CD14-positive monocyte (primary cell): Measurements from ENCODE around the gene CAMTA1. TPM values are rescaled to one million over a fixed set of nuclear protein-coding genes. Genes with fewer than 3 reads are reported as not detected.
"Not testable (repeated sequence)": the region's sequence is repeated elsewhere in the genome, so short reads cannot be mapped to it uniquely, and the experiment has no call there.

Source experiments
- DNase-seq, 3 donors: peaks; one replicate each; pipeline ENCODE4 v3.0.0-alpha.2; 2011 to 2022
- H2AFZ ChIP-seq: 2 replicates; pipeline ENCODE4 v1.6.0; 2012; ENCODE audit warnings: mild to moderate bottlenecking, low read depth, low read length, inconsistent platforms; ENCODE audit not compliant: insufficient read depth, poor library complexity, severe bottlenecking
- H3K27ac ChIP-seq, 2 donors: 1 replicate in 1 of 2; 2 replicates in 1 of 2; pipeline ENCODE4 v1.5.1; 2012 to 2013; ENCODE audit warnings: low read length in 2 of 2, control low read depth in 1 of 2, inconsistent platforms in 1 of 2, low read depth in 1 of 2, mild to moderate bottlenecking in 1 of 2
- H3K27me3 ChIP-seq, 2 donors: one replicate each; pipeline versions ENCODE4 v1.6.0 to v1.6.1; 2011 to 2013; ENCODE audit warnings: low read length in 2 of 2; ENCODE audit not compliant: control insufficient read depth in 2 of 2, insufficient read depth in 2 of 2
- H3K36me3 ChIP-seq, 2 donors: replicated peaks in 1 of 2; 1 replicate in 1 of 2; 2 replicates in 1 of 2; pipeline versions ENCODE4 v1.5.1 to v1.6.1; 2012 to 2013; ENCODE audit warnings: low read length in 2 of 2, control low read depth in 1 of 2, inconsistent platforms in 1 of 2, mild to moderate bottlenecking in 1 of 2; ENCODE audit not compliant: insufficient read depth in 2 of 2, control insufficient read depth in 1 of 2
- H3K4me1 ChIP-seq, 2 donors: 1 replicate in 1 of 2; 2 replicates in 1 of 2; pipeline versions ENCODE4 v1.5.1 to v1.6.1; 2012 to 2013; ENCODE audit warnings: low read length in 2 of 2, control low read depth in 1 of 2, inconsistent platforms in 1 of 2, mild to moderate bottlenecking in 1 of 2, moderate library complexity in 1 of 2; ENCODE audit not compliant: insufficient read depth in 2 of 2, control insufficient read depth in 1 of 2
- H3K4me2 ChIP-seq: replicated peaks from 2 replicates; pipeline ENCODE3; 2012; ENCODE audit warnings: low read length, moderate library complexity, mild to moderate bottlenecking; ENCODE audit not compliant: poor library complexity, severe bottlenecking; ENCODE audit errors: extremely low read depth
- H3K4me3 ChIP-seq, 3 experiments: fragments of 200-600 bp in 1 of 3; sonication (generic) in 1 of 3; replicated peaks in 1 of 3; 1 replicate in 2 of 3; 2 replicates in 1 of 3; pipeline ENCODE4 v1.5.1; 2011 to 2013; ENCODE audit warnings: low read length in 3 of 3, mild to moderate bottlenecking in 3 of 3, control low read depth in 2 of 3, low read depth in 2 of 3, inconsistent platforms in 1 of 3, moderate library complexity in 1 of 3
- H3K79me2 ChIP-seq: 2 replicates; pipeline ENCODE4 v1.6.0; 2012; ENCODE audit warnings: mild to moderate bottlenecking, control low read depth, inconsistent platforms, low read length, moderate library complexity; ENCODE audit not compliant: insufficient read depth
- H3K9ac ChIP-seq: 2 replicates; pipeline ENCODE4 v1.6.0; 2017; ENCODE audit warnings: low read length, mild to moderate bottlenecking; ENCODE audit not compliant: insufficient read depth, poor library complexity, severe bottlenecking
- H3K9me3 ChIP-seq, 2 donors: replicated peaks in 1 of 2; 1 replicate in 1 of 2; 2 replicates in 1 of 2; pipeline versions ENCODE4 v1.5.1 to v1.6.1; 2012 to 2013; ENCODE audit warnings: low read length in 2 of 2, control low read depth in 1 of 2; ENCODE audit not compliant: control insufficient read depth in 1 of 2, insufficient read depth in 1 of 2
- H4K20me1 ChIP-seq: 2 replicates; pipeline ENCODE4 v1.6.0; 2012; ENCODE audit warnings: mild to moderate bottlenecking, low read length, control low read depth, moderate library complexity; ENCODE audit not compliant: insufficient read depth
- H3K27ac Mint-ChIP-seq, 7 donors: one replicate each; pipeline ENCODE4 v1.8.0; 2020; ENCODE audit warnings: mild to moderate bottlenecking in 7 of 7, mixed read lengths in 7 of 7, moderate library complexity in 6 of 7, inconsistent platforms in 2 of 7
- H3K27me3 Mint-ChIP-seq, 3 donors: one replicate each; pipeline ENCODE4 v1.8.0; 2021 to 2022; ENCODE audit warnings: low read depth in 3 of 3, mild to moderate bottlenecking in 3 of 3, mixed read lengths in 3 of 3, moderate library complexity in 3 of 3, inconsistent platforms in 1 of 3
- H3K36me3 Mint-ChIP-seq, 2 donors: one replicate each; pipeline ENCODE4 v1.8.0; 2020; ENCODE audit warnings: mixed read lengths in 2 of 2, inconsistent platforms in 1 of 2, mild to moderate bottlenecking in 1 of 2
- H3K4me1 Mint-ChIP-seq: one replicate; pipeline ENCODE4 v1.8.0; 2020; ENCODE audit warnings: mild to moderate bottlenecking, mixed read lengths
- H3K4me3 Mint-ChIP-seq, 2 donors: one replicate each; pipeline ENCODE4 v1.8.0; 2020; ENCODE audit warnings: mild to moderate bottlenecking in 2 of 2, mixed read lengths in 2 of 2, moderate library complexity in 1 of 2
- H3K9me3 Mint-ChIP-seq, 7 donors: one replicate each; pipeline ENCODE4 v1.8.0; 2020 to 2022; ENCODE audit warnings: mixed read lengths in 7 of 7, mild to moderate bottlenecking in 6 of 7, moderate library complexity in 6 of 7, inconsistent platforms in 2 of 7
- WGBS: methylation state at CpG from one replicate; pipeline ENCODE4 v1.1.5; 2013; ENCODE audit warnings: missing lambda C conversion rate; ENCODE audit not compliant: insufficient coverage; 5-methylcytosine and 5-hydroxymethylcytosine counted together
- intact Hi-C, 2 donors: fragments of 100-400 bp; cut with micrococcal nuclease; formaldehyde crosslinking; loops; one replicate each; pipeline versions ENCODE4 v1.15.0 to v1.15.1; 2023
- polyA plus RNA-seq, 3 donors: library from polyadenylated mRNA; depleted of rRNA in 1 of 3; unstranded in 2 of 3; stranded (reverse) in 1 of 3; fragments of 300-500 nt in 2 of 3; fragments of >200 nt in 1 of 3; fragmentation: Illumina TruSeq in 2 of 3; gene quantifications; 1 replicate in 2 of 3; 2 replicates in 1 of 3; pipeline ENCODE4 v1.2.3, GENCODE V29; 2012 to 2021
- TF ChIP-seq, protein P1 (sequence below): fragments of 200-600 bp; IDR thresholded peaks from one replicate; pipeline ENCODE4 v1.8.0; 2022; ENCODE audit warnings: antibody characterized with exemption, mild to moderate bottlenecking

Gene CAMTA1
- polyA plus RNA-seq, 3 donors: 52.0 to 89.6 (median 78.3) TPM

DNA sequence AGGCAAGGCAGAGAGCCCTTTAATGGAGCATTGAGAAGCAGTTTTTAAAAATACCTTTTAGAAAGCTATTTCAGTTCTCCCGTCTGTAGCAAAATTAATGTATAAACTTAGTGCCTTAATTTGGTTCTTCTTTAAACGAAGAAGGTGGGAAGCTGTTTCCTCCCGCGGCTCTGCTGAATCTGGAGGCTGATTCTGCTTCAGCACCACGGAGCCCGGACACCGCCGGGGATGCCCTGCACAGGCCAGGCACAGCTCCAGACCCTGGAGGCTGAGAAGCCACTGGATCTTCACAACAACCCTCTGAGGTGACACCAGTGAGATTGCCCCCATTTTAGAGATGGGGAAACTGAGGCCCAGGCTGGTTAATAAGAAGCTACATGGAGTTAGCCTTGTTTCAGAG, 810.1 kb downstream of the CAMTA1 start:
- Histone ChIP-seq H3K79me2 (no peaks in the 10 kb centered on the region), H2AFZ (no peak overlapping the region), H3K4me2 (no peak overlapping the region), H3K4me1 (no peaks in the 10 kb centered on the region), H4K20me1 (no peaks in the 10 kb centered on the region), H3K4me3 (no peak overlapping the region), H3K9ac (no peak overlapping the region), H3K27me3 (no peaks in the 10 kb centered on the region), H3K27ac (no peak overlapping the region), H3K9me3 (no peaks in the 10 kb centered on the region), H3K36me3 (no peaks in the 10 kb centered on the region)
- H3K27ac Mint-ChIP-seq: no peak overlapping the region
- DNase-seq: no peak
- H3K36me3 Mint-ChIP-seq: no peaks in the 10 kb centered on the region
- H3K9me3 Mint-ChIP-seq: peaks cover 0 to 7% (median 4%) of the 10 kb centered on the region in 7 donors
- no peaks in the 10 kb centered on the region for H3K4me1 Mint-ChIP-seq
- intact Hi-C loops: no loop called here
- H3K4me3 Mint-ChIP-seq: no peak overlapping the region
- H3K27me3 Mint-ChIP-seq: peaks cover 1 to 8% (median 7%) of the 10 kb centered on the region in 3 donors
- TF ChIP-seq, protein P1, sequence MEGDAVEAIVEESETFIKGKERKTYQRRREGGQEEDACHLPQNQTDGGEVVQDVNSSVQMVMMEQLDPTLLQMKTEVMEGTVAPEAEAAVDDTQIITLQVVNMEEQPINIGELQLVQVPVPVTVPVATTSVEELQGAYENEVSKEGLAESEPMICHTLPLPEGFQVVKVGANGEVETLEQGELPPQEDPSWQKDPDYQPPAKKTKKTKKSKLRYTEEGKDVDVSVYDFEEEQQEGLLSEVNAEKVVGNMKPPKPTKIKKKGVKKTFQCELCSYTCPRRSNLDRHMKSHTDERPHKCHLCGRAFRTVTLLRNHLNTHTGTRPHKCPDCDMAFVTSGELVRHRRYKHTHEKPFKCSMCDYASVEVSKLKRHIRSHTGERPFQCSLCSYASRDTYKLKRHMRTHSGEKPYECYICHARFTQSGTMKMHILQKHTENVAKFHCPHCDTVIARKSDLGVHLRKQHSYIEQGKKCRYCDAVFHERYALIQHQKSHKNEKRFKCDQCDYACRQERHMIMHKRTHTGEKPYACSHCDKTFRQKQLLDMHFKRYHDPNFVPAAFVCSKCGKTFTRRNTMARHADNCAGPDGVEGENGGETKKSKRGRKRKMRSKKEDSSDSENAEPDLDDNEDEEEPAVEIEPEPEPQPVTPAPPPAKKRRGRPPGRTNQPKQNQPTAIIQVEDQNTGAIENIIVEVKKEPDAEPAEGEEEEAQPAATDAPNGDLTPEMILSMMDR: no peak
- 86% methylated on average over 7 of the region's 8 CpGs for WGBS

DNA sequence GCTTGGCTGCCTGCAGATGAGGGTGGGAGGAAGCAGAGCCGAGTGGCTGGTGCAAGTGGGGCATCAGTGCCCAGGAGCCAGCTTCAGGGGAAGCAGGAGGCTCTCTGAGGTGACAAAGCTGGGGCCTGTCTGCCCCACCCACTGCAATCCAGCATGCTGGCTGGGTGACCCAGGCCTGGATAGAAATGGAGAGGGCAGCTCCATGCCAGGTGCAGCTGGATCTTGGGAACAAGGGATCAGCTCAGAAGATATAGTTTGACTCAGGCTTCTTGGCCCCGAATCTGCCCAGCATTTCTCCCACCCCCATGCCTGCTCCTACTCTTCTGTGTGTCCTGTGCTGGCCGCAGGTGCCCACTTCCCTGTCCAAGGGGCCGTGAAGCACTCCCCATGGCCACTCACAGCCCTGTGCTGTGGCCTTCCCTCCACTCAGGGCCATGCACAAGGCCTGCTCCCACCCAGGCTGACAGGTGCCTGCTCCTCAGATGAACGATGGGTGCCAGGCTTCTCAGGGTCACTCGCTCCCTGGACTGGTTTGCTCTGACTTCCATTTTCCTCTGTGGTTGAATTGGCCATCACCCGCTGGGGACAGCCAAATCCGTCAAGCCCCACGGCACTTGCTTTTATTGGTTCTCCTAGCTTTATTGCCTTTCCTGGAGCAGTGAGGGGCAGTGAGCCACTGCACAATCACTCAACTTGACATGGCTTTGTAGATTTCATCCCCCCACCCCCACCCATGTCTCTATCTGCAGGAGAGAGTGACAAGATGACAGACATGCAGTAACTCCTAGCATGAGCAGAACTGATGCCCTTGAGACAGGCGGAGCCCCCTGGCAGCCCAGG, 811.1 kb downstream of the CAMTA1 start:
- H3K4me2 ChIP-seq: no peak overlapping the region
- H3K9ac ChIP-seq: no peak overlapping the region
- H3K36me3 Mint-ChIP-seq: no peaks in the 10 kb centered on the region
- no peaks in the 10 kb centered on the region for H3K9me3 ChIP-seq
- no peaks in the 10 kb centered on the region for H3K4me1 ChIP-seq
- no peaks in the 10 kb centered on the region for H3K36me3 ChIP-seq
- H2AFZ ChIP-seq: no peak overlapping the region
- H4K20me1 ChIP-seq: no peaks in the 10 kb centered on the region
- DNase-seq: no peak
- peaks cover 0 to 7% (median 4%) of the 10 kb centered on the region in 7 donors for H3K9me3 Mint-ChIP-seq
- H3K4me3 Mint-ChIP-seq: no peak overlapping the region
- peaks cover 1 to 8% (median 7%) of the 10 kb centered on the region in 3 donors for H3K27me3 Mint-ChIP-seq
- H3K79me2 ChIP-seq: no peaks in the 10 kb centered on the region
- H3K27me3 ChIP-seq: no peaks in the 10 kb centered on the region
- TF ChIP-seq, protein P1: no peak
- no peak overlapping the region for H3K27ac Mint-ChIP-seq
- intact Hi-C loops: no loop called here
- no peak overlapping the region for H3K27ac ChIP-seq
- no peak overlapping the region for H3K4me3 ChIP-seq
- no peaks in the 10 kb centered on the region for H3K4me1 Mint-ChIP-seq
- 89% methylated on average over 10 of the region's 10 CpGs for WGBS

DNA sequence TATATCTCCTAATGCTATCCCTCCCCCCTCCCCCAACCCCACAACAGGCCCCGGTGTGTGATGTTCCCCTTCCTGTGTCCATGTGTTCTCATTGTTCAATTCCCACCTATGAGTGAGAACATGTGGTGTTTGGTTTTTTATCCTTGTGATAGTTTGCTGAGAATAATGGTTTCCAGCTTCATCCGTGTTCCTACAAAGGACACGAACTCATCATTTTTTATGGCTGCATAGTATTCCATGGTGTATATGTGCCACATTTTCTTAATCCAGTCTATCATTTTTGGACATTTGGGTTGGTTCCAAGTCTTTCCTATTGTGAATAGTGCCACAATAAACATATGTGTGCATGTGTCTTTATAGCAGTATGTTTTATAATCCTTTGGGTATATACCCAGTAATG, 812.8 kb downstream of the CAMTA1 start:
- no CpG with 5 or more reads among the region's 3 CpGs for WGBS
- H3K27ac ChIP-seq, H3K27ac Mint-ChIP-seq, H3K9me3 ChIP-seq, H3K4me3 Mint-ChIP-seq, DNase-seq, H3K9me3 Mint-ChIP-seq, H3K27me3 Mint-ChIP-seq, H3K36me3 Mint-ChIP-seq, H3K79me2 ChIP-seq, H3K9ac ChIP-seq, H3K4me1 Mint-ChIP-seq, H3K4me3 ChIP-seq, H2AFZ ChIP-seq, H3K4me1 ChIP-seq, H4K20me1 ChIP-seq, intact Hi-C loops, H3K27me3 ChIP-seq, H3K4me2 ChIP-seq, H3K36me3 ChIP-seq: not testable (repeated sequence)
